ENCODE measurements around the gene HCN4.

HCN4 gene

DNA sequence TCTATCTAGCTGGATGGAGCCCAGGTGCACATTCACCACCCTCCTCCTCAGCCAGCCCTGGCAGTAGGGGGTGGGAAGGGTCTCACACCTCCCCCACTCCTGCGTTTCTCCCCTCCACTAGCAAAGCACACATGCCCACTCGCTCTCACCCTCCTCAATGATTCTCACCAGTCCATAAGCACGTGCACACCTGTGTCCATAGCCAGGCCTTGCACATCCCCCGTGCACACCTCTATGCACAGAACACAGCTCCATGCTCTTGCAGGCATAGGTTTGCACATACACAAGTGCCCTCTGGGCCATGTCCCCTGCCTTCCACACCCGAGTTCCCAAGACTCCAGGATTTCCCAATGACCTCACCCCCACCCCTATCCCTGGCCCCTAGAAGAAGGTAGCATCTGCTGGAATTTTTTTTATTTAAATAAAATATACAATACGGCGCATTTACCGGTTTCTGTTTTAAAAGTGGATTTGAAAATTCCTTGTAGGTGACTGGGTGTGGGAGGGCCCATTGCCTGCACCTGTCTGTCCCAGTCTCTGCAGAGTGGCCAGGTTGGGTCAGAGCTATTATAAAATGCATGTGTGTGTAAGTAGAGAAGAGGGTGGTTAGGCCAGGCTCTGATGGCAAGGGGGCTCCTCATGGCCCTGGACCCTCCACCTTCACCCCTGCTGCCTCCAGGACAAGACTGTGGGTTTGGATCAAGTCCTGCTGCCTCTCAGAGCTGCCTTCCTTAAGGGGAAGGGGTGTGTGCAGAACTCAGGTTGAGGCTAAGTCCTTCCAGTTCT, 49.1 kb downstream of the HCN4 start:
- DNase-seq (ENCODE audit: low read depth in 2 of 2), result no peak
- no peak for TF ChIP-seq CTCF (IDR thresholded peaks at IDR 0.05; ENCODE audit: low read depth, low read length)
- no peak overlapping the region for H3K4me3 ChIP-seq (replicated peaks in 1 of 2; ENCODE audit: low read depth in 2 of 2, low read length in 2 of 2)

DNA sequence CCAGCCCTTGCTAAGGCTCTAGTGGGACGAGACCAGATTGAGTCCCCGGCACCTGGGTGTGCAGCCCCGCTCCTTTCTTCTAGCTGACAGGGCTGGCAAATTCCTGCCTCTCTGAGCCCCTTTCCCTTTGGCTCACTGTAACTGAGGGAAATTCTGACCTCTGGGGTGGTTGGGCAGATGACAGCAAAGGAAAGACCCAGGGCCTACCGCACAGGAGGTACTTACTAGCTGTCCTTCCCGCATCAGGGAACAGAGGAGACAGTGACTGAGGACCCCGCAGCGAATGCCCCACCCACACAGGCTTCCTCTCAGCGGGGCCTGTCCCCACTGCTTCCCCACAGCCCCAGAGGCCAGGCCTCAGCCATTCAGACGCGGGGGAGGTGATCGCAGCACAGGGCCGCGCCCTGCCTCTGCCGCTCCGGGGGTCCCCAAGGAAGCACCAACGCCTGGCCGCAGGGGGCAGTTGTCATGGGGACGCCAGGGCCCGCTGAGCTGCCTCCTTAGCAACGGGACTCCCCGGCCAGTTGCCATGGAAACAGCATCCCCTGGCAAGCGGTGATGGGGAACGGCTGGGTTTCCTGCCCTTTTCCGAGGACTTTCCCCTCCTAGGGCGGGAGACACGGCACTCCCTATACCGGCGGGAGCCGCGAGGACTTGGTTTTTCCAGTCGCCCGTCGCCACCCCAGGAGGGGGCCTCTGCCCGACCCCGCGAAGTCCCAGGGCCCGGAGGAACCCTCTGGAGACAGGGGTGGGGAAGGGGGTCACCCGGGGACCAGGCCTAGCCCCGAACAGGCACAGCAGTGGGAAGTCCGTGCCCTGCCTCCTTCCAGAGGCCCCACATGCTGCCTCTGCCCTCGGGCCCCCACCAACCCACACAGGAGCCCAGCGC, 50.1 kb downstream of the HCN4 start:
- H3K4me3 ChIP-seq (replicated peaks in 1 of 2; ENCODE audit: low read depth in 2 of 2, low read length in 2 of 2), result no peak overlapping the region
- no peak for TF ChIP-seq CTCF (IDR thresholded peaks at IDR 0.05; ENCODE audit: low read depth, low read length)
- peak in 1 of 2 donors; percentile 24 for DNase-seq (ENCODE audit: low read depth in 2 of 2)

DNA sequence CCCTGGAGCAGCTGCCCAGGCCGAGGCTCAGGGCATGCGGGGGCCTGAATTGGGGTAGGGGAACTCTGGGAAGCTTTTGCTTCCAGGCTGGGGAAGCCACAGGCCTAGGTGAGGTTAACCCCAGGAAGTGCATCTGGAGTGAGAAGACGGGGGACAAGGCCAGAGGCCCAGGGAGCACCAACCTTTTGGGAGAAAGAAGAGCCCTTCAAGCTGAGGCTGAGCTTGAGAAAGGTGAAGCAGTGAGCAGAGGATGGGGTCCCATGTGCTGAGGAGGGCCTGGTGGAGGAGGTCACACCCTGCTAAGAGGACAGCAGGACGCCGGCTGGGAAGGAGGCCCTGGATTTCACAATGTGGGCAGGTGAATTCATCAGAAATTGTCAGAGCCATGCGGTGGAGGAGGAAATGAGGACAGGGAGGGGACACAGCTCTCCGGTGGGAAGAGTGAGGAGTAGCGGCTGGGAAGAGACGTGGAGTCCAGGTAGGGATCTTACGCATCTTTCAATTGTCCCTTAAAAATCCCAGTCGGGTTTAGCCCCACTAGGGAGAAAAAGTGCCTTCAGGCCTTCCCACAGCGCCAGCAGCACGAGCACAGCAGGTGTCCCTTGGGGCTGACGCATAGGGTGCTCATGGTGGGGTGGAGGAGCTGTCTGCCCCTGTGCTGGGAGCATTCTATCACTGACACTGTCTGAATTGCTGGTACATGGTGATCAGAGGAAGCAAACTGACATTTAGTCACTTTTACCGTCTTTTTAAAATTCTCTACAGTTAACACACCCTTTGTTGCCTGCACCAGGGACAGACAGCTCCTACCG, 50.9 kb downstream of the HCN4 start:
- no peak for DNase-seq (ENCODE audit: low read depth in 2 of 2)
- H3K4me3 ChIP-seq (replicated peaks in 1 of 2; ENCODE audit: low read depth in 2 of 2, low read length in 2 of 2), result no peak overlapping the region
- TF ChIP-seq CTCF (IDR thresholded peaks at IDR 0.05; ENCODE audit: low read depth, low read length), result no peak

DNA sequence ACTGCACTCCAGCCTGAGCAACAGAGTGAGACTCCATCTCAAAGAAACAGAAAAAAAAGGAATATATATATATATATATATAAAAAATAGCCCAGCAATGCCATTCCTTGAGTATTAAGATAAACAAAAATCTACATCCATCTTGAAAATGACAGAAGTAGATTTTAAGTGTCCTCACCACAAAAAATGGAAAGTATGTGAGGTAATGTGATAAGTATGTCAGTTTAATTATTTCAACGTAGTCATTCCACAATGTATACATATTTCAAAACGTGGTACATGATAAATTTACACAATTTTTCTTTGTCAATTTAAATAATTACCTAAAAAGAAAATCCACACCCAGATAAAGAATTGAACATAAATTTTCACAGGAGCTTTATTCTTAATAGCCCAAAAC, 54.9 kb downstream of the HCN4 start:
- no peak for TF ChIP-seq CTCF (IDR thresholded peaks at IDR 0.05; ENCODE audit: low read depth, low read length)
- no peak overlapping the region for H3K4me3 ChIP-seq (replicated peaks in 1 of 2; ENCODE audit: low read depth in 2 of 2, low read length in 2 of 2)
- DNase-seq (ENCODE audit: low read depth in 2 of 2), result no peak

- no peak for DNase-seq (ENCODE audit: low read depth in 2 of 2)
- no peak overlapping the region for H3K4me3 ChIP-seq (replicated peaks in 1 of 2; ENCODE audit: low read depth in 2 of 2, low read length in 2 of 2)
- no peak for TF ChIP-seq CTCF (IDR thresholded peaks at IDR 0.05; ENCODE audit: low read depth, low read length)
Measured at GRCh38 chr15:73308305-73308704, 60.5 kb downstream of the HCN4 start.

All from cardiac fibroblast (primary cell).